OCI-LY1 (cell line): ENCODE data around the gene LGR4.

Experiments
- H2AFZ ChIP-seq: fragments of 200-600 bp; sonication (generic), shearing (Covaris generic); 2 replicates; pipeline ENCODE4 v1.6.0; 2014; ENCODE audit warnings: antibody characterized with exemption, mild to moderate bottlenecking, low read length
- H3F3A ChIP-seq: fragments of 200-600 bp; sonication (generic), shearing (Covaris generic); 2 replicates; pipeline ENCODE4 v1.6.0; 2014; ENCODE audit warnings: mild to moderate bottlenecking, antibody characterized with exemption, low read length, moderate library complexity; ENCODE audit not compliant: insufficient read depth
- H3K27ac ChIP-seq: fragments of 200-600 bp; sonication (generic); 2 replicates; pipeline ENCODE4 v1.5.1; 2014; ENCODE audit warnings: low read length, mixed run types, mild to moderate bottlenecking, low read depth; ENCODE audit not compliant: poor library complexity, severe bottlenecking
- H3K27me3 ChIP-seq: fragments of 200-600 bp; sonication (generic); 2 replicates; pipeline ENCODE4 v1.6.0; 2014; ENCODE audit warnings: antibody characterized with exemption, mild to moderate bottlenecking, low read length, moderate library complexity; ENCODE audit not compliant: insufficient read depth
- H3K36me3 ChIP-seq: fragments of 200-600 bp; sonication (generic); 2 replicates; pipeline ENCODE4 v1.6.1; 2014; ENCODE audit warnings: mild to moderate bottlenecking, antibody characterized with exemption, low read length, moderate library complexity, mixed read lengths; ENCODE audit not compliant: insufficient read depth
- H3K4me1 ChIP-seq: fragments of 200-600 bp; sonication (generic); 2 replicates; pipeline ENCODE4 v1.5.1; 2014; ENCODE audit warnings: mild to moderate bottlenecking, low read length, moderate library complexity; ENCODE audit not compliant: insufficient read depth, severe bottlenecking
- H3K4me2 ChIP-seq: fragments of 200-600 bp; sonication (generic), shearing (Covaris generic); 2 replicates; pipeline ENCODE4 v1.6.1; 2014; ENCODE audit warnings: low read length
- H3K4me3 ChIP-seq: fragments of 200-600 bp; sonication (generic); 2 replicates; pipeline ENCODE4 v1.5.1; 2014; ENCODE audit warnings: low read length, low read depth, mild to moderate bottlenecking, mixed read lengths; ENCODE audit not compliant: poor library complexity, severe bottlenecking
- H3K79me2 ChIP-seq: fragments of 200-600 bp; shearing (Covaris generic); 2 replicates; pipeline ENCODE4 v1.6.1; 2016; ENCODE audit warnings: mixed run types, low read length, mixed read lengths; ENCODE audit not compliant: insufficient read depth
- H3K9ac ChIP-seq: fragments of 200-600 bp; sonication (generic), shearing (Covaris generic); 2 replicates; pipeline ENCODE4 v1.6.1; 2014; ENCODE audit warnings: mild to moderate bottlenecking, low read length, mixed read lengths
- H3K9me2 ChIP-seq: fragments of 200-600 bp; sonication (generic), shearing (Covaris generic); 2 replicates; pipeline ENCODE4 v1.6.1; 2014; ENCODE audit warnings: low read depth, mild to moderate bottlenecking, low read length, mixed read lengths
- H3K9me3 ChIP-seq: fragments of 200-600 bp; shearing (Covaris generic); 2 replicates; pipeline ENCODE4 v1.6.1; 2014; ENCODE audit warnings: low read length, mixed read lengths
- H4K20me1 ChIP-seq: fragments of 200-600 bp; sonication (generic), shearing (Covaris generic); 2 replicates; pipeline ENCODE4 v1.6.0; 2016; ENCODE audit warnings: mild to moderate bottlenecking, low read length; ENCODE audit not compliant: insufficient read depth
- EZH2 ChIP-seq: fragments of 200-600 bp; sonication (generic), shearing (Covaris generic); IDR thresholded peaks from 2 replicates; pipeline ENCODE4 v1.8.0; 2017; ENCODE audit warnings: borderline replicate concordance, mixed run types, mild to moderate bottlenecking, antibody characterized with exemption, low read length, moderate library complexity, mixed read lengths
- TF ChIP-seq, protein P1 (sequence below): fragments of 200-600 bp; sonication (generic), shearing (Covaris generic); IDR thresholded peaks from 2 replicates; pipeline ENCODE4 v1.5.1; 2017; ENCODE audit warnings: mild to moderate bottlenecking, antibody characterized with exemption, low read length, moderate library complexity, mixed read lengths

The LGR4 gene

DNA sequence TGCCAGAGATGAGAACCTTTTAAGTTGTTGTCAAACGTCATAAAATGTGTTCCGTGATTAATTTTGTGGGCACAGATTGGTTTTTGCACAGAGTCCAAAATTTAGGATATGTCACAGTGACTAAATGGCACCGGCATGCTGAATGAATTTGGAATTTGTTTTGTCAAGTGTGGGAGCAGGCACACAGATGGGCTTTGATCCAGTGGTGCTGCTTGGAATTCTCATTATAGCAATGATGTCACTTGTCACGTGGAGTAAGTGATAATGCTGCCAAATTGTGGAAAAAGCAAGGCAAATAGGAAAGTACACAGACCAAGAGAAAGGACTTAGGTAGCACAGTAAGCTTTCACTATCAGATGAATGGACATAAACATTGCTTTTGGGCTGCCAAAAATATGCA lies 42.0 kb upstream of the LGR4 start:
- H4K20me1 ChIP-seq: no peaks in the 10 kb centered on the region
- H3K4me2 ChIP-seq: no peak overlapping the region
- H3K4me3 ChIP-seq: no peak overlapping the region
- H3K27ac ChIP-seq: no peak overlapping the region
- no peaks in the 10 kb centered on the region for H3K27me3 ChIP-seq
- H3K9me3 ChIP-seq: 0 out of 2 replicates have a peak, but pooled peaks cover 3% of the 10 kb centered on the region
- H3K4me1 ChIP-seq: no peaks in the 10 kb centered on the region
- no peak overlapping the region for H3K9ac ChIP-seq
- no peaks in the 10 kb centered on the region for H3K36me3 ChIP-seq
- TF ChIP-seq EZH2: no peak
- TF ChIP-seq, protein P1, sequence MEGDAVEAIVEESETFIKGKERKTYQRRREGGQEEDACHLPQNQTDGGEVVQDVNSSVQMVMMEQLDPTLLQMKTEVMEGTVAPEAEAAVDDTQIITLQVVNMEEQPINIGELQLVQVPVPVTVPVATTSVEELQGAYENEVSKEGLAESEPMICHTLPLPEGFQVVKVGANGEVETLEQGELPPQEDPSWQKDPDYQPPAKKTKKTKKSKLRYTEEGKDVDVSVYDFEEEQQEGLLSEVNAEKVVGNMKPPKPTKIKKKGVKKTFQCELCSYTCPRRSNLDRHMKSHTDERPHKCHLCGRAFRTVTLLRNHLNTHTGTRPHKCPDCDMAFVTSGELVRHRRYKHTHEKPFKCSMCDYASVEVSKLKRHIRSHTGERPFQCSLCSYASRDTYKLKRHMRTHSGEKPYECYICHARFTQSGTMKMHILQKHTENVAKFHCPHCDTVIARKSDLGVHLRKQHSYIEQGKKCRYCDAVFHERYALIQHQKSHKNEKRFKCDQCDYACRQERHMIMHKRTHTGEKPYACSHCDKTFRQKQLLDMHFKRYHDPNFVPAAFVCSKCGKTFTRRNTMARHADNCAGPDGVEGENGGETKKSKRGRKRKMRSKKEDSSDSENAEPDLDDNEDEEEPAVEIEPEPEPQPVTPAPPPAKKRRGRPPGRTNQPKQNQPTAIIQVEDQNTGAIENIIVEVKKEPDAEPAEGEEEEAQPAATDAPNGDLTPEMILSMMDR: no peak
- no peaks in the 10 kb centered on the region for H3F3A ChIP-seq
- no peaks in the 10 kb centered on the region for H3K9me2 ChIP-seq
- H3K79me2 ChIP-seq: no peaks in the 10 kb centered on the region
- H2AFZ ChIP-seq: no peak overlapping the region

- H3K9me3 ChIP-seq: 0 out of 2 replicates have a peak, but pooled peaks cover 3% of the 10 kb centered on the region
- no peaks in the 10 kb centered on the region for H4K20me1 ChIP-seq
- no peaks in the 10 kb centered on the region for H3K27me3 ChIP-seq
- H3K4me3 ChIP-seq: no peak overlapping the region
- H2AFZ ChIP-seq: no peak overlapping the region
- TF ChIP-seq, protein P1: no peak
- TF ChIP-seq EZH2: no peak
- no peak overlapping the region for H3K9ac ChIP-seq
- H3K79me2 ChIP-seq: no peaks in the 10 kb centered on the region
- H3K36me3 ChIP-seq: no peaks in the 10 kb centered on the region
- no peaks in the 10 kb centered on the region for H3K4me1 ChIP-seq
- H3K9me2 ChIP-seq: no peaks in the 10 kb centered on the region
- no peak overlapping the region for H3K27ac ChIP-seq
- H3K4me2 ChIP-seq: no peak overlapping the region
- no peaks in the 10 kb centered on the region for H3F3A ChIP-seq
Measured at GRCh38 chr11:27514076-27514475, 41.5 kb upstream of the LGR4 start.

- Histone ChIP-seq H4K20me1 (no peaks in the 10 kb centered on the region), H3K27ac (no peak overlapping the region), H3K4me3 (no peak overlapping the region), H3F3A (no peaks in the 10 kb centered on the region), H3K9me2 (no peaks in the 10 kb centered on the region), H3K79me2 (no peaks in the 10 kb centered on the region), H3K9ac (no peak overlapping the region), H3K36me3 (no peaks in the 10 kb centered on the region), H3K4me1 (no peaks in the 10 kb centered on the region), H3K9me3 (0 out of 2 replicates have a peak, but pooled peaks cover 3% of the 10 kb centered on the region), H3K27me3 (no peaks in the 10 kb centered on the region), H2AFZ (no peak overlapping the region), H3K4me2 (no peak overlapping the region)
- TF ChIP-seq, protein P1: no peak
- TF ChIP-seq EZH2: no peak
Measured at GRCh38 chr11:27513389-27513788, 40.8 kb upstream of the LGR4 start.
